Activated effector memory CD4-positive, alpha-beta T cell treated with anti-CD3 and anti-CD28 coated beads, Interleukin-2, amount 50 U/mL, for 16 hours (primary cell): ENCODE data around the gene COL4A2.
"Not testable (repeated sequence)": the region's sequence is repeated elsewhere in the genome, so short reads cannot be mapped to it uniquely, and the experiment has no call there.

Source experiments
- DNase-seq: peaks from one replicate; pipeline ENCODE4 v3.0.0-alpha.2; 2020

COL4A2 gene

DNA sequence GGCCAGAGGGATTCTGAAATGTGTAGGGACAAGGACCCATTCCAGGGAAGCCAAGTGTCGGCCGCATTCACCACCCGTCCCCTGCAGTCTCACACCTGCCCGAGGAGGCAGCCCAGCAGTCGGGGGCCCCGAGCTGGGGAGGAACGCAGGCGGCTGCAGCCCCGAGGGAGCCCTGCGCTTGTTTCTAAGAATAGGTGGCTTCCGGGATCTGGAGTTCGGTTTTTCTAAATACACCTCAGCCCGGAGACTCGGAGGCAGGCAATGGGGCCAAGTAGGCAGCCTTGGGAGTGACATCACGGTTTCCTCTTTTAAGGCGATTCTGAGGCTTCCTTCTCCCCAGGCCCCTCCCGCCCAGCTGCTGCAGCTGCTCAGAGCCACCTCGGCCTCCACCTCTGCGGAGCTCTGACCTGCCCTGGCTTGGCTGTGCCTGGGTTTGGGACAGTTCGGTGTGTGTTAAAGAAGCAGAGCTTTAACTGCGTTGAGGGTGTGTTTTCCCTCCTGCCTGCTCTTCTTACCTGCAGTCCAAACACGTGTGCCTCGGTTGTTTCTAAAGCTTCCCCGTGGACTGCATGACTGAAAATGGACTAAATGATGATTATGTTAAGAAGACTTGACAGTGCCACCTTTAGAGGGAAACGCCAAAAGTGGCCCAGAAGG, 80.5 kb downstream of the COL4A2 start:
- no peak for DNase-seq

DNA sequence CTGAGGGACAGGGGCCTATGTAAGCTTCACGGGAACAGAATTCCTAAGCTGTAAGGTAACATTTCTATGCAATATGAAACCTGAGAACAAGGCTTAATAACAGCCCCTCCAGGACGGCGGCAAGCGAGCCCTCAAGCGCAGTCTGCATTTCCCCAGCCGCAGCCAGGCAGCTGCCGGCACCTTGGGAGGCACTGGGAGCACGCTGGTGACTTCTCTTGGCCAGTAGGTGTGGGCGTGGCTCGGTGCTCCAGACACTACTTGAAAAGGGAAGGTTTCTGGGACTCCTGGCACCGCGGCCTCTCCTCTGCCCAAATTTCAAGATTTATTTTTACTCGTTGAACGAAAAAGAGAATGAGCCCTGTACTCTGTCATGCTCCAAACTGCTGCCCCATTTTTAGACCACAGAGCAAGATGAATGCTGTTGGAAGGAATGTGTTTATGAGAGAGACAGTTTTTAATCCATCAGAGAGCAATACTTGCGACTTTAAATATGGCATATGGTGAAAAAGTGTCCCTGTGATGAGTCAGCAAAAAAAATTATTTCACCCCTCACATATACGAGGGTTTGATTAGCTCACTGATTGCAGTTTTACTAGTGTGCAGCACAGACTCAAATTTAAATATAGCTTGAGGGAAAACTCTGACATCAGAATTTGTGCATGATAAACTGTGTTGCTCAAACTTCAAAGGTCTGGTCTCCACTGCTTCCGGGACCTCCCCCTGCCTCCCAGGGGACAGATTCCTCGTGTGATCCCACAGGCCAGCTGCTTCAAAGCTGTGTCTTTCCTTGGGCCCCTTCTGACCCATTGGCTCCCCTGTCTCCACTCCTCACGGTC, 81.2 kb downstream of the COL4A2 start:
- no peak for DNase-seq

DNA sequence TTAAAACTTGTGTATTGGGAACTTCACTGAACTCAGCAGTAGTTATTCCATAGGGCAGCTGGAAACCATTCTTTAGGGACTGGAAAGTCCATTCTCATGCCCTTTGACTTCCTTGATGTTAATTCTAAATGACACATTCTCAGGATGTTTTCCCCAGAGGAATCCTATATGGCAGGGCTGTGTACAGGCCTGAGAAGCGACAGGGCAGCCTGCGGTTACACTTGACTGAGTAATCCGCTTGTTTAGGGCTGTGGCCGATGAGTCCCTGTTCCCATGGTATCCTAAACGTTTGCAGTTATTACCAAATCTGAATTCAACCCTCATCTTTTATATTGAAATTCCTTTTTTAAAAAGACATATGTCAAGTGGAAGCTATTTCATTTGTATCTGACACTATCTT, 83.5 kb downstream of the COL4A2 start:
- no peak for DNase-seq

DNA sequence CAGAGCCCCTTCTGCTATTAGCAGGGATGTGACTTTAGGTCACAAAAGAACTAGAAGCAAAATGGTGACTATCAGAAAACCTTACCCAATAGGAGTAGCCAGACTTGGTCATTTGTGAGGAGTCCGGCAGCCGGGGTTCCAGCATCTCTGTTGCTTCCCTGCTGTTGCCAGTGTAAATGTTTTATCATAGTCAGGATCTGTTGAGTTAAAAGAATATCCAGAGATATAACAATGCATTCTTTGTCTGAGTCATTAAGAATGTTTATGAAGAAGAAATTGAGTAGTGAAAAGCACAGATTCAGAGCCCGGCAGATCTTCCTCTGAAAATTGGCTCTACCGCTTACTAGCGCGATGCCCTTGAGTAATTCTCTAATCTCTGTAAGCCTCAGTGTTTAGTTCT, 84.2 kb downstream of the COL4A2 start:
- DNase-seq = no peak

DNA sequence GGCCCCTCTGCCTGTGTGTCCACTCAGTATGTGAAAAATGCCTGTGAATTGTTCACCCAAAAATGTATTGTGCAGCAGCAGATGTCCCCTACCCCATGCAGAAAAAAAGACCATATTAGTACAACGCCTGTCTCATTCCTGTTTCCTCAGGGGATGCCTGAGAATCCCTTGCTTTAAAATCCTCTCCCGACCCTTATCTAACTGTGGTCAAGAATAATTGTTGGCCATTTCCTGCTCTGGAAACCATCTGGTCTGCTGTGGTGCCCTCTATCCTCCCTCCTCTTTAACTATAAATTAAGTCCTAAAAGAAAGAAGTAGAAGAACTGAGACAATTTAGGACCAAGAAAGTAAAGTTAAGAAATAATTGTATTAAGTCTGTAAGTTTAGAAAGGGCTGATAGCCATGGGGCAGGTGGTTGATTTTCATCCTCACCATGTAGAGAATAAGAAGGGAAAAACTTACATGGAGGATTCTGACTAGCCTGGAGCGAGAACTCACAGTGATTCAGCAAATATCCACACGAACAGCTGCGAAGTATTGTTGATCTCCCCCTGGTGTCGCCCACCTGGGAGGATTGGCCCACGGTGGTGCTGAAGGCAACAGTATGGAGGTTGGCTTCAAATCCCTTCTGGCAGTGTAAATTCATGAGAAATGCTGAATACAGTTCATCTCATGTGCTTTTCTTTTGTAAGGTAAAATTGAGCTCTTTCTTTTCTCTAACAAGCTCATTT, 85.6 kb downstream of the COL4A2 start:
- no peak for DNase-seq

DNA sequence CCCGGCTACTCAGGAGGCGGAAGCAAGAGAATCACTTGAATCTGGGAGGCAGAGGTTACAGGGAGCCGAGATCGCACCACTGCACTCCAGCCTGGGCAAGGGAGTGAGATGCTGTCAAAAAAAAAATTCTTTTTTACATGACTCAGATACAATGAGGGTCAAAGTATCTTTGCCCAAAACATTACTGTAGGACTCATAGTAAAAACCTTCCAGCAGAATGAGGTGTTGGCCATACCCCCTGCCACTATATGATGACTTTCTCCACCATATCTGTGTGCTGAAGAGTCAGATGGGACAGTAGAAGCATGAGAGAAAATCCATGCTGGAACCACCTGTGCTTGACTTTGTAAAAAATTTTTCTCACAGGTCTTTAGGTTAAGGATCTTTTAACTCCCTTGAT, 86.7 kb downstream of the COL4A2 start:
- no peak for DNase-seq

DNA sequence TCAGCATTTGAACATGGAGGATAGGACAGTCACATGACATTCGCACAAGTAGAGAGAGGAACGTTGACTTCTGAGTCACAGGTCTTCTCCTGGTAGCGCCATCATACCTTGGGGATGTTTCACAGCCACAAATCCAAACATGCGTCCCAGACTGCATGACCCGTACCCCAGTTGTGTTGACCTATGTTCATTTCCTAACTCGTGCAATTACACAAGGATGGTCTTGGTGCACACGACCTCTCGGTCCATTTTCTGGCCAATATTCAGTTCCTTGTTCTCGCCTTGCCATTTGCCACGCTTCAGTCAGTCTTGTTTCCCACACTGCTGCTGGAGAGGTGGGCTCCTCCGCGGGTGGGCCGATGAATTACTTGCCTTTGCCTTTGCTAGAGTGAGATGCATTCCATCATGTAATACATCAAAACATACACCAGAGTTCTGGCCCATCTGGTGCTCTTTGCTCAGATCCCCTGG, 87.3 kb downstream of the COL4A2 start:
- no peak for DNase-seq

DNA sequence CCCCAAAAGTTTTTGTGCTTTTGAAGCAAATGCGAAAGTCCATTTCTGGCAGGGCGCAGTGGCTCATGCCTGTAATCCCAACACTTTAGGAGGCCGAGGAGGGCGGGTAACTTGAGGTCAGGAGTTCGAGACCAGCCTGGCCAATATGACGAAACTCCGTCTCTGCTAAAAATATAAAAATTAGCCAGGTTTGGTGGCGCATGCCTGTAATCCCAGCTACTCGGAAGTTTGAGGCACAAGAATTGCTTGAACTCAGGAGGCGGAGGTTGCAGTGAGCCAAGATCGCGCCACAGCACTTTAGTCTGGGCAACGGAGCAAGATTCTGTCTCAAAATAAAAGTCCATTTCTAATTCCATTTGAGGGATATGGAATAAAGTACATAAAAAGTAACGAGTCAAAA, 88.5 kb downstream of the COL4A2 start:
- not testable (repeated sequence) for DNase-seq

DNA sequence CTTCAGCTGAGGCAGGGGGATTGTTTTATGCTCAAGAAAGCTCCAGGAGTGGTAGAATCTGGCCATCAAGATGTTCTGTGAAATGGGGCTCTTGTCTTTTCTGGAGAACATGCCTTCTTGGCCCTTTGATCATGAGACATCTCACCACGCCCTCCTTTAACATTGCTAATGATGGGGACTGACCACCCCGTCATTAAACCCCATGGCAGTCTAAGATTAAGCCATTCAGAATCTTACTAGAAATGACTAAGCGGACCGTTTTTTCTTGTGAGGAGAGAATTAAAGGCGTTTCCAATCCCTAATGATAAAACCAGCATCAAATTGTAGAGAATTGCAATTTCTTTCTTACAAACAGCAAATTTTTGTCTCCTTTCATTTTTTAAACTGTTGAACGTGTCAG, 89.4 kb downstream of the COL4A2 start:
- no peak for DNase-seq

DNA sequence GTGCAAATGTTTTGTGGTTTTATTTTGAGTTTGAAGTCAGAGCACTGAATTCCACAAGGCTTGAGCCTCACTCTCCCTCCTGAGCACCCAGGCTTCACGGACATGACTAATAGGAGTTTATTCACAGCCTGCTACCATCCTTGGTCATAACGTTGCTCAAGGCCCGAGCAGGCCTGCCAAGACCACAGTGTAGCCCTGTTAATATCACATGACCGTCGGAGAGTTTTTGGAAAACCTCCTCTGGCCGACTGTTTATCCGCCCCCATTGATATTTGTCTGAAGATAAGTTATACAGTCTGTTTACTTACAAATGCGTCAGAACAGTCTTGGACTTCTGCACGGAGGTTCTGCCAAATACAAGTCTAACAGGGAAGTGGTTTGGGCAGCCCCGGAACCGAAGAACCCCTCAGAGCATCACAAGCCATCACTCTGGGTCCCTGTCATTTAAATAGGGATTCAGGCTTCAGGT, 89.9 kb downstream of the COL4A2 start:
- no peak for DNase-seq

DNA sequence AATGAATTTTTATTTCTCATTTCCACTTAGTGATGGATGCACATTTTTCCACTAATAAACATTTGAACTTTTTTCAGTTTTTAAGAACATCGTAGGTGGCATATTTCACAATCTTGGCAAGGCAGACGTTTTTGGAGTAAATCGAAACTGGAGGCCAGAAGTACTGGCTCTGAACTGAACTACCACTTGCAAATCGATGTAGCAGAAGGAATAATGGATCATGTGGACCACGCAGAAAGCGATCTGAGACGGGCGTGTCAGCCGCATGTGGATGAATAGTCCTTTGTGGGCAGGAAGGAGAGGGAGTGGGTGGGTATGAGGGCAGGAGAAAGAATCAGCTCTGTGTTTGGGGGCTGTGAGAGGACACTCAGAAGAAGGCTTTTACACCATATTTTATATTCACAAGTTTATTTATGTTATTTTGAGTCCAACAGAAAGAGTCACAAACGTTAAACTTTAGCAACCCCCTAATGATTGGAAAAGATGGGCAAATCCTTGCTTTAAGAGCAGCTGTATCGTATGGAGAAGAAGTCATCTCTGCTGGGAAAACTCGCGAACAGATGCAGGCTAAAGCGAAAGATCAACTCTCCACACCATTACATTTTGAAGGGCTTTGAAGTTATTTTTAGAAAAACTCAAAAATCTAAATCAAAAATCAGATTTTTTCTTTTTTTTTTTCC, 90.5 kb downstream of the COL4A2 start:
- no peak for DNase-seq

DNA sequence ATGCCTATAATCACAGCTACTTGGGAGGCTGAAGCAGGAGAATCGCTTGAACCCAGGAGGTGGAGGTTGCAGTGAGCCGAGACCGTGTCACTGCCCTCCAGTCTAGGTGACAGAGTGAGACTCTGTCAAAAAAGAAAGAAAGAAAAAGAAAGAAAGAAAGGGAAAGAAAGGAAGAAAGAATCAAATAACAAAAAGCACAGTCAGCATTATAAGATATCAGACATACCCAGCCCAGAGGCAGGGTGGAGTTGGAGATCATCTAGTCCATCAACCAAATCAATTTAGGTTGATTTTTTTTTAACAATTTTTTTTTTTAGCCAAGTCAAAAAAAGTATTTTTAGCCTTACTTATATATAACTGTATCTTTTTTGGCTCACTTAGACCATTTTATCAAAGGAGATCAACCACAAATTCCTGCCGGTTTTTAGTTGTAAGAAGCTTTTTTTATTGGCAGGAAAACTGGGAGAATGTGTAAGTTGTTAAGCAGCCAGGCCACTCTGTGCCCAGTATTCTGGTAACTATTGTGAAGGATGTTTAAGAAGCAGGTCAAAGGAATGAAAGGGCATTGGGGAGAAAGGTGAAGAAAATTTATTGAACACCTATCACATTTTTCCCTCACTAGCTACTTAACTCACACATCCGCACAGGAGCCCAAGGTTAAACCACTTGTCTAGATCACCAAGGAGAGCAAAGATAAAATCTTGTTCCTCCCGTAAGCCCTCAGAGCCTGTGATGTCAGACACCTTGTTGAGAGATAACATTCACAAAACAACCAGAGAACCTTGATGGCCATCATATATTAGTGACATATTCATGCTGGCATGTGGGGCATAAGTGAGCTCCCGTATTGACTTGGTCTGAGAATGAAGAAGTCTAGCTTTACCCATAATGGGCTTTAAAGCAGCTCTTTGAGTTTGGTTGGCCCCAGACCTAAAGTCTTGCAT, 91.8 kb downstream of the COL4A2 start:
- DNase-seq = no peak

DNA sequence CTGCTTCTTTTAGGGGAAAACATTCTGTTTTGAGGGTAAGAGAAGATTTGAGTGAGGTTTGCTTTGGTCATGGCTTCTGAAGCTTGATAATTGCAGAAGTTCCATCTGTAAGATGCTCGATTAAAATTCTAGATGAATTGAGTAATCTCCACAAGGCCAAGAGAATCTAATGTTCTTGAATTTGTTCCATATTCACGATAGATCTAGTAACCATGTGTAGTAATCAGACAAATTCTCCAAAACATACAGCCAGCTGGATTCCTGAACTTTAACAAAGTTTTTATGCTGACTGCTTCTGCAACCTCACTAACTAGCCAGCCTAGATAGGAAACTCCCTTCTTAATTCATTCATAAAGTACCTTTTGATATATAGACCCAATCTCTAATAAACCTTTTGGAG, 92.7 kb downstream of the COL4A2 start:
- DNase-seq = no peak

DNA sequence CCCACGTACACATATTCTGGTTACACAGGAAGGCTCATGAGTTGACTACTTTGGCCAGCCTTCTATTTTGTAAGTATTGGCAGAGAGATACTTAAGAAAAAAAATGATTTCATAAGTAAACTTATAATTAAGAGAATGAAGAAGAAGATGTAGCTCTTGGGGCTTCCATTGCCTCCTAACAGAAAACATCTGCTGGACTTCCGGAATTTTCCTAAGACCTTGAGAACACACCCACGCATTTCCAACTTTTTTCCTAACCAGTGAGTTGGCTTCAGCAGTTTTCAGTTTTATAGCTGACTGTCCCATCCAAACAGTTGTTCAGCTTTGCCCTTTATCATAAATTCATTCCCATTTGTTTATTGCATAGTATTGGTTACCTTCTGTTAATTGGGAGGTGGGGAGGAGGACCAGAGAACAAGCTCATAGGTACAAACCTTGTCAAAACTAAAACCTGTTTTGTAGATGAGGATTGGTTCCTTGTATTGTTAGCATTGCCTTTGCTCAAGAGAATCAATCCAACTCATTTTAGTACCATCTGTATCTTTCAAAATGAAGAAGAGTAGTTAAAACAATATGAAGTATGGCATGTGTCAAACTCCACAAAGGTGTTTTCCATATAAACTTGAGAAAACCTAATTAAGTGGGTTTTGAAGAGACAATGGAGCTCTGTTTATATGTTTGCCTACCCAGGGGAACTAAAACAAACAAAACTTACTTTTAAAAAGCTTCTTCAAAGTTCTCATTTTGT, 93.9 kb downstream of the COL4A2 start:
- no peak for DNase-seq

DNA sequence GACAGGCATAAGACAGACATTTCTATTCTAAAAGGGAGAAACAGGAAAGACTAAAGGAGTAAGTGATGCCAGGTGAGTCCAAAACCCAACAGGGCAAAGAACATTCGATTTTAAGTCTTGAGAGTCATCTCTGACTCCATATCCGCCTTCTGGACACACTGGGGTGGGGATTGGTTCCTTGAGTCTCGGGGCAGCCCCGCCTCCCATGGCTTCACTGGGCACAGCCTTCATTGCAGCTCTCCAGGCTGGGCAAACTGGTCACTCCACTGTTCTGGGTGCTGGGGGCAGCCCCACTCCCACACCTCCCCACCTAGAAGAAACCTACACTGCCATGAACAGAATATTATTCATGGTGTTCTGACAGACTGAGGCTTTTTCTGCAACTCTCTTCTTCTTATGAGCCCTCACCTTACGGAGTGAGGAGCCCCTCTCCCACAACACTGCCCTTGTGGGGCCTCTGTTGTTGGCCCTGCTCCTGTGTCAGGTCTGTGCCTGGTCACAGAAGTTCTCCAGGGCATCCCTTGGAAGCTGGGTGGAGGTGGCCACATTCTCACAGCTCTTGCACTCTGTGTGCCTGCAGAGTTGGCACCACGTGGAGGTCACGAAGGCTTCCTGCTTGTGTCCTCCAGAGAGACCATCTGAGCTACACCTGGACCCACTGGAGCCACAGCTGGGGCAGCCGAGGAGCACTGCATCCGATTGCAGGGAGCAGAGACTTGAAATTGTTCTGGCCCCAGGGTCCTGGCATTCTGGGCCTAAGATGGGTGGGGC, 95.4 kb downstream of the COL4A2 start:
- no peak for DNase-seq

DNA sequence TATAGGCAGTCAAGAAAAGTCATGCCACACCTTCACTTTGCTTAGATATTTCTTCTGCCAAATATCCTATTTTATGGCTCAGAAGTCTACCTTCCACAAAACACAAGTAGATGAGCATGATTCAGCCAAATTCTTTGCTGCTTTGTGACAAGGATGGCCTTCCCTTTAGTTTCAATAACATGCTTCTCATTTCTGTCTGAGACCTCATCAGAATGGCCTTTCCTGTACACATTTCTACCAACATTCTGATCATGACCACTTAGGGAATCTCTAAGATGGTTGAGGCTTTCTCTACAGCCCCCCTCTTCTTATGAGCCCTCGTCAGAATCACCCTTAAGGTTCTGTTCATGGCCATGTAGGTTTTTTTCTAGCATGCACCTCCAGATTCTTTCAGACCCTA, 96.2 kb downstream of the COL4A2 start:
- no peak for DNase-seq

DNA sequence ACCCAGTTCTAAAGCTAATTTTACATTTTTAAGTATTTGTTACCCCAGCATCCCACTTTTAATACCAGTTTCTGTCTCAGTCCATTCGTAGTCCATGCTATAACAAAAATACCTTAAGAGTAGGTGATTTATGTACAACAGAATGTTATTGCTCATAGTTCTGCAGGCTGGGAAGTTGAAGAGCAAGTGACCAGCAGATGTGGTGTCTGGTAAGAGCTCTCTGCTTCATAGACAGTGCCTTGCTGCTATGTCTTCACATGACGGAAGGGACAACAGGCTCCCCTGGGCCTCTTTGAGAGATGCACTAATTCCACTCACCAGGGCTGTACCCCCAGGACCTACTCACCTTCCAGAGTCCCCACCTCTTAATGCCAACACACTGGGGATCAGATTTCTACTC, 96.6 kb downstream of the COL4A2 start:
- no peak for DNase-seq

DNA sequence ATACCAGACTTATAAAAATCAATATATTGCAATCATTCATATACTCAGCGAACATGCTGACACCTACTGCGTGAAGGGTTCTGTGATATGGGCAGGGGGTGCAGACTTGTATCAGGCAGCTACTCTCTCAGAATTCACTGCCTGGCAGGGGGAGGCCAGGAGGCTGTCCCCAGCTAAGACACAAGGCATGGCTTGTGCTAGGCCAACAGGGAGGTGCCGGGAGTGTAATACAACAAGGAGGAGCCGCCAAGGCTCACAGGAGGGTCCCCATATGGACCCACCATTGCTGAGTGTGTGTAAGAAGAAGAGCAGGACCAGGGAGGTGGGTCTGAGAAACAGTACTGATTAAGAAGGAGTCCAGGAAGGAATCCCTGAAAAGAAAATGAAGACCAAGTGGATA, 97.2 kb downstream of the COL4A2 start:
- DNase-seq = no peak

DNA sequence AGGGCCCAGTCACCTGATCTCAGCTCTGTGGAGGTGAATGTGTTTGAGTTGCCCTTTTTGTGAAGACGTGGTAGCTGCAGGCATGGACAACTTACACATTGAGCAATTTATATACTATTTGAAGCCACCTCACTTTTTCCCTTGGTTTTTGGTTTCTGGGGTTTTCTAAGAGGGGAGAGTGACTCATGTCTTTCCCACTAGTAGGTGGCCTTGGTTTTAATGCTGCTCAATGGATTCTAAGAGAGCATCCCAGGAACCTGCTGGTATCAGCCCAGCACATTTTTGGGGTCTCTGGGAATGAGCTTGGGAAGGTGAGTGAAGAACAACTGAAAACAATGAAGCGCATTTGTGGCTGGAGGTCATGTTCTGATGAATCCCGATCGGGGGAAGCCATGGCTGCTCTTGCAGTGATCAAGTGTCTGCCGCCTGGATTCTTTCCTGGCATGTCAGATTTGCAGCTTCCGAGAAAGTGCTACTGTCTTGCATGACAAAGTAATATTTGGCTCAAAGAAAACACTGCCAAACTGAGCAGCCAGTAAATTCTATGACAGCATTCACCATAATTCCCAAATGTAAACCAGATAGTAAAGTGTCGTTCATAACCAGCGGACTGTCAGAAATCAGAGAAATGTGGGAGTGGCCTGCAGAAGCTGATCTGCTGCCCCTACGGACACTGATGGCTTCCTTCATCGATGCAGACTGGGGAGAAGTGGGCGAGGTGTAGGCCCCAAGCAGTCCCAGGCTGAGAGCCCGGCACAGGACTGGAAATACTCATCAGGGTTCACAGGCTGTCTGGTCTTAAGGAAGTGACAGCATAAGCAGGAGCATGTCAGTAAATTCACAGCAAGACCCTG, 98.7 kb downstream of the COL4A2 start:
- DNase-seq = no peak
